Measurements from ENCODE around the gene TNFAIP8L1.
"Not testable (repeated sequence)": the region's sequence is repeated elsewhere in the genome, so short reads cannot be mapped to it uniquely, and the experiment has no call there.

TNFAIP8L1 gene

DNA sequence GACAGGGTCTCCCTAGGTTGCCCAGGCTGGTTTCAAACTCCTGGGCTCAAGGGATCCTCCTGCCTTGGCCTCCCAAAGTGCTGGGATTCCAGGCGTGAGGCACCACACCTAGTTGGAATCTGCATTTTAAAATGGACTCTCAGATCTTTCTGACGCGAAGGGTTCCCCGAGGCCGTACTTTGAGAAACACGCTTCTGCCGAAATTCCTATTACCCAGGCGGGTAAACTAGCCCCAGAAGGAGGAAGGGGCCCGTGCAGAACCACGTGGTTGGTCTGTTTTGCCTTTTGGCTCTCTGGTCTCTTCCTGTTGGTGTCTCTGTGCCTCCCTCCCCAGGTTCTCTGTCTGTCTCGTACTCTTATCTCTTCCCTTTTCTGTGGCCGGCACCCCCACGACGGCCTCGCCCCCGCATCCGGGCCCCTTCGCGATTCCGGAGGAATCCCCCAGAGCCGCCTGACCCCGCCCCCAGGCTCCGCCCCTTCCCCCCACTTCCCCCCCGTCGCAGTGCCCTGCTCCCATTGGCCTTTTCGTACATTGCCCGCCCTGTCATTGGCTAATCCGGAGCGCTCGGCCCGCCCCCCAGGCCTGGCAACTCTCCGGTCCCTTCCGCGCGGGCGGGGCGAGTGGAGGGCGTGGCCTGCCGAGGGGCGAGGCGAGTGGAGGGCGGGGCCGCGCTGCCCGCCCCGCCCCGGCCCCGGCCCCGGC is at the start of gene TNFAIP8L1:
Gene TNFAIP8L1, plus strand, starts transcription at position 689 of the 703 bp plus-strand sequence. CDS start 12,354 bp downstream, outside the sequence.
- peak; percentile 73 for DNase-seq (ENCODE audit: low read depth)

GRCh38 chr19:4589579-4590410 is 49.5 kb upstream of the TNFAIP8L1 start:
- no peak for DNase-seq (ENCODE audit: low read depth)

DNA sequence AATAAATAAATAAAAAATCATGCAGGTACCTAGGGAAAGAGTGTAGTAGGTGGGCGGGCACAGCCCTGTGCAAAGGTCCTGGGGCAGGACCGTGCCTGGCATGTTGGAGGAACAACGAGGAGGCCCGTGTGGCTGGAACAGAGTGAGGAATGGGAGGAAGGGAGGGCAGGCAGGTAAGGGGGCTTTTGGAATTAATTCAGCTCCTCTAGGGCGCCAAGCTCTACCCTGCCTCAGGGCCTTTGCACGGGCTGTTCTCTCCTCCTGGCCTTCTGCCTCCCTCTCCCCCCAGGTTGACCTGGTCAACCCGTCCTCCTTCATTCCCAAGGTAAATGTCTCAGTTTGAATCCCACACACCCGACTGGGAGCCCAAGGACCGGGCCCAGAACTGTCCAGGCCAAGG is 48.8 kb upstream of the TNFAIP8L1 start:
- no peak for DNase-seq (ENCODE audit: low read depth)

DNA sequence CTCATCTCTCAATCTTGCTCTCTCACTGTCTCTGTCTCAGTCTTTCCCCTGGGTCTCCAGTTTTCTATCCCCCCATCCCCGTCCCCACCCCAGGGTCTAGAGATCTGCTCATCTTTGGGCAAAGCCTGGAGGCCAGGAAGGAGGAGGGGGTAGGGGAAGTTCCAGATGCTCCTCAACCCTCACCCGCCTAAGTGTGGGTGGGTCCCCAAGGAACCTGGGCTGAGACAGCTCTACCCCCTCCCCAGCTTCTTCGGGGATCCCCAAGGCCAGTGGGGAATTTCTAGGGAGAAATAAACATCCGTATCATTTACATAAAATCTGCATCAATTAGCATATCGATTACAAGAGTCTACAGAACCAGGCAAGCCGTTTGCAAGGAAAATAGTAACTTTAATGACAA is 48.0 kb upstream of the TNFAIP8L1 start:
- no peak for DNase-seq (ENCODE audit: low read depth)

- DNase-seq (ENCODE audit: low read depth): no peak
Measured at GRCh38 chr19:4592445-4592844, 46.9 kb upstream of the TNFAIP8L1 start.

GRCh38 chr19:4593409-4593851 is 45.9 kb upstream of the TNFAIP8L1 start:
- DNase-seq (ENCODE audit: low read depth): peak; percentile 73

DNA sequence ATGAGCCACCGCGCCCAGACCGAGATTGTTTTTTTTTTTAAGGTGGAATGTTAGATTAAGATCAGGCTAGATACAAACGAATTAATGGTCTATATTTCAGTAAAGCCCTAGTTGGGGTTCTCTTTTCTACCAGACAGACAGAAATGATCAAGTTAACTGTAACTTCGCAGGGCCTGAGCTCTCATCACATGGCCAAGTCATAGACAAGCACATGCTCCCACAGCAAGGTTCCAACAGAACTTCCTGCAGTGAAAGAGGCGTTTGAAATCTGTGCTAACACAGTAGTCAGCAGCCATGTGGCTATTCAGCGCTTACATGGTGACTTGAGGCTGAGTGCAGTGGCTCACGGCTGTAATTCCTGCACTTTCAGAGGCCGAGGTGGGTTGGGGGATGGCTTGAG is 45.1 kb upstream of the TNFAIP8L1 start:
- DNase-seq (ENCODE audit: low read depth): no peak

DNA sequence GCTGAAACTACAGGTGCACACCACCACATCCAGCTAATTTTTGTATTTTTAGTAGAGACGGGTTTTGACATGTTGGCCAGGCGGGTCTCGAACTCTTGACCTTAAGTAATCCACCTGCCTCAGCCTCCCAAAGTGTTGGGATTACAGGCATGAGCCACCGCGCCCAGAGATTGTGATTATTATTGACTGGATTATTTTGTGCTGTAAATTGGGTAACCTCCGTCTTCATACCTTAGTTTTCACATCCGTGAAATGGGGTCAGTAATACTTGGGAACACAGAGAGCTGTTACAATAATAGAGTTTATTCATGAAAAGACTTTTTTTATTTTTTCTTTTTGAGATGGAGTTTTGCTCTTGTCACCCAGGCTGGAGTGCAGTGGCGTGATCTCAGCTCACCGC is 44.2 kb upstream of the TNFAIP8L1 start:
- not testable (repeated sequence) for DNase-seq (ENCODE audit: low read depth)

GRCh38 chr19:4596033-4596904 is 43.0 kb upstream of the TNFAIP8L1 start:
- DNase-seq (ENCODE audit: low read depth): no peak

DNA sequence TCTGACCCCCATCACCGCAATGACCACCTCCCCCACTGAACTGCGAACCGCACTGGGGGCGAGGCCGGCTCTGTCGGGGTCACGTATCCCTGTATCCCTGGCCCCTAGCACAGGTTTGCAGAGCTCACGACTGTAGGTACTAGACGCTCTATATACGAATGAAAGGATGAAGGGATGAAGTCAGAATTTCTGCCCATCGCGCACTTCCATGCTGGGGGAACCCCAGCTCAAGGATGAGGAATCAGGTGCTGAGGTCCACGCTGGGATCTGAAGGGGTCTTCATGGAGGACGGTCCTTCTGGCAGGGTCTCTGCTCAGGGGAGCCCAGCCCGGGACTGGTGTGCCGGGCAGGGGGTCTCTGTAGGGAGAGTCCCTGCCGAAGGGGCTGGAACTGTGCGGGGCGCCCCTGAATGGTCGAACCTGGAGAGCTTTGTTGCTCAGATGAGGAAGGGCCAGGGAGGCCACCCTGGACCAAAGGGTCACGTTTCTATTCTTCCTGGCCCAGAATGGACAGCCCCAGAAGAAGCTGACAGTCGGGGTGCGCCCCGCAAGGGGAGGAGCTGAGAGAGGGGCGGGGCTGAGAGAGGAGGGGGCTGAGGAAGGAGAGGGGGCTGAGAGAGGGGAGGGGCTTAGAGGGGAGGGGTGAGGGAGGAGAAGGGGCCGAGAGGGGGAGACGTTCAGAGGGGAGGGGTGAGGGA is 41.9 kb upstream of the TNFAIP8L1 start:
- no peak for DNase-seq (ENCODE audit: low read depth)

GRCh38 chr19:4597975-4598671 is 41.2 kb upstream of the TNFAIP8L1 start:
- no peak for DNase-seq (ENCODE audit: low read depth)

- DNase-seq (ENCODE audit: low read depth): no peak
Measured at GRCh38 chr19:4598712-4599111, 40.6 kb upstream of the TNFAIP8L1 start.

GRCh38 chr19:4600082-4600481 is 39.2 kb upstream of the TNFAIP8L1 start:
- DNase-seq (ENCODE audit: low read depth): no peak

- DNase-seq (ENCODE audit: low read depth): no peak
Measured at GRCh38 chr19:4600893-4601292, 38.4 kb upstream of the TNFAIP8L1 start.

GRCh38 chr19:4602173-4602788 is 37.0 kb upstream of the TNFAIP8L1 start:
- no peak for DNase-seq (ENCODE audit: low read depth)

- DNase-seq (ENCODE audit: low read depth): no peak
Measured at GRCh38 chr19:4602915-4603314, 36.4 kb upstream of the TNFAIP8L1 start.

DNA sequence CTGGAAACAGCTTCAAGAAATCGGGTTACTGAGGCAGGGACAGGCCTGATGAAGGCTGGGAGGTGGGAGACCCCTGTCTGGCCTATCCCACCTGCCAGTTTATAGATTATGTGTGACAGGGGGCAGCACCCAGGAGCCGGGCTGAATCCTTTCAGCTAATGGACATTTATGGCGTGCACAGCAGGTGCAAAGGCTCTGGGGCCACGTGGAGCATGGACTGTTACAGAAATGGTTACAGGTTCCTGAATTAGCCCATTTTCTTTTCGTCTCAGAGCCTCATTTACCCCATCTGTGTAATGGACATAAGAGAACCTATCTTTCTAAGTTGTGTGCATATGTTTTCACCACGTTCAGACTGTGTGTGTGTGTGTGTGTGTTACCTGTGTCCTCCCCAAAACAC is 34.4 kb upstream of the TNFAIP8L1 start:
- no peak for DNase-seq (ENCODE audit: low read depth)

DNA sequence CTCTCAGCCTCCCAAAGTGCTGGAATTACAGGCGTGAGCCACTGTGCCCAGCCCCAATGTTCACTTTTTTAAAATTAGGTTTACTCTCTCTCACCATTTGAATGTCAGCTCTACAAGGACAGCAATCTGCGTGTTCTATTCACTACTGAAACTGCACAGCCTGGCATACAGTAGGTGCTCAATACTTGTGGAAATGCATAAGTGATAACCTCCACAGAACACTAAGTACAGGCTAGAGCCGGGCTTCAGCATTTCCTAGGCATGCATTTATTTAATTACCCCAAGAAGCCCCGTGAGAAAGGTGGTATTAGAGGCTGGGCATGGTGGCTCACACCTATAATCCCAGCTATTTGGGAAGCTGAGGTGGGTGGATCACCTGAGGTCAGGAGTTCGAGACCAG is 33.1 kb upstream of the TNFAIP8L1 start:
- no peak for DNase-seq (ENCODE audit: low read depth)

GRCh38 chr19:4606921-4607678 is 32.2 kb upstream of the TNFAIP8L1 start:
- DNase-seq (ENCODE audit: low read depth): no peak
